Tibial nerve (tissue), 3 donors: Measurements from ENCODE around the gene MCC.

Experiments
- POLR2A ChIP-seq, 2 donors: fragments of 450-650 bp; IDR thresholded peaks; one replicate each; pipeline ENCODE4 v1.6.1; 2017; ENCODE audit warnings: antibody characterized with exemption in 2 of 2, mild to moderate bottlenecking in 2 of 2, moderate library complexity in 2 of 2
- TF ChIP-seq, protein P1 (sequence below), 5 experiments: fragments of 200-600 bp in 3 of 5; fragments of 450-650 bp in 2 of 5; sonication (generic) in 3 of 5; IDR thresholded peaks; one replicate each; pipeline ENCODE4 v1.5.1; 2016 to 2019; ENCODE audit warnings: antibody characterized with exemption in 5 of 5, mild to moderate bottlenecking in 3 of 5, moderate library complexity in 2 of 5

DNA sequence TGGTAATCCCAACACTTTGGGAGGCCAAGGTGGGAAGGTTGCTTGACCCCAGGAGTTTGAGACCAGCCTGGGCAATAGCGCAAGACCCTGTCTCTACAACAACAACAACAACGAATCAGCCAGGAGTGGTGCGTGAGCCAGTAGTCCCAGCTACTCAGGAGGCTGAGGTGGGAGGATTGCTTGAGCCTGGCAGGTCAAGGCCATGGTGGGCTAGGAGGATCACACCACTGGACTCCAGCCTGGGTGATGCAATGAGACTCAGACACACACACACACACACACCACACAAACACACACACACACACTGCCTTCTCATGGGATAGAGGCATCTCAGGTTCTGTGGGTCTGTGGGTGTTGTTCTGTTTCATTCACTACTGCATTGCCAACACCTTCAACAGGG lies 396.6 kb downstream of the MCC start:
- TF ChIP-seq, protein P1, sequence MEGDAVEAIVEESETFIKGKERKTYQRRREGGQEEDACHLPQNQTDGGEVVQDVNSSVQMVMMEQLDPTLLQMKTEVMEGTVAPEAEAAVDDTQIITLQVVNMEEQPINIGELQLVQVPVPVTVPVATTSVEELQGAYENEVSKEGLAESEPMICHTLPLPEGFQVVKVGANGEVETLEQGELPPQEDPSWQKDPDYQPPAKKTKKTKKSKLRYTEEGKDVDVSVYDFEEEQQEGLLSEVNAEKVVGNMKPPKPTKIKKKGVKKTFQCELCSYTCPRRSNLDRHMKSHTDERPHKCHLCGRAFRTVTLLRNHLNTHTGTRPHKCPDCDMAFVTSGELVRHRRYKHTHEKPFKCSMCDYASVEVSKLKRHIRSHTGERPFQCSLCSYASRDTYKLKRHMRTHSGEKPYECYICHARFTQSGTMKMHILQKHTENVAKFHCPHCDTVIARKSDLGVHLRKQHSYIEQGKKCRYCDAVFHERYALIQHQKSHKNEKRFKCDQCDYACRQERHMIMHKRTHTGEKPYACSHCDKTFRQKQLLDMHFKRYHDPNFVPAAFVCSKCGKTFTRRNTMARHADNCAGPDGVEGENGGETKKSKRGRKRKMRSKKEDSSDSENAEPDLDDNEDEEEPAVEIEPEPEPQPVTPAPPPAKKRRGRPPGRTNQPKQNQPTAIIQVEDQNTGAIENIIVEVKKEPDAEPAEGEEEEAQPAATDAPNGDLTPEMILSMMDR (IDR thresholded peaks at IDR 0.05), result no peak
- TF ChIP-seq POLR2A (IDR thresholded peaks at IDR 0.05), result no peak
